PFSK-1 (cell line): ENCODE data around the gene DESI2.

ENCODE experiments used
- POLR2AphosphoS5 ChIP-seq: IDR thresholded peaks from 2 replicates; pipeline ENCODE4 v1.6.1; 2012; ENCODE audit warnings: low read depth, mild to moderate bottlenecking, control low read depth, low read length, moderate library complexity
- SIN3A ChIP-seq: IDR thresholded peaks from 2 replicates; pipeline ENCODE4 v1.6.1; 2012; ENCODE audit warnings: mild to moderate bottlenecking, low read length, moderate library complexity, borderline replicate concordance; ENCODE audit not compliant: insufficient read depth

GRCh38 chr1:244680667-244681066 is 27.7 kb downstream of the DESI2 start:
- TF ChIP-seq POLR2AphosphoS5, result no peak
- no peak for TF ChIP-seq SIN3A
